HG03432 (cell line): Measurements from ENCODE around the gene KBTBD13.

Source experiments
- ATAC-seq: cut with Tn5 transposase; IDR thresholded peaks from one replicate; pipeline ENCODE4 v1.9.1; 2021; ENCODE audit warnings: mild to moderate bottlenecking, moderate library complexity; ENCODE audit not compliant: unreplicated experiment

The KBTBD13 gene

GRCh38 chr15:65051266-65051665, 25.3 kb upstream of the KBTBD13 start:
- no peak for ATAC-seq

GRCh38 chr15:65052956-65053355, 23.6 kb upstream of the KBTBD13 start:
- ATAC-seq: no peak

- no peak for ATAC-seq
Observed at GRCh38 chr15:65054333-65055200, 22.0 kb upstream of the KBTBD13 start.

GRCh38 chr15:65055201-65055870, 21.2 kb upstream of the KBTBD13 start:
- no peak for ATAC-seq

GRCh38 chr15:65056106-65056505, 20.4 kb upstream of the KBTBD13 start:
- ATAC-seq: no peak

GRCh38 chr15:65056868-65057548, 19.5 kb upstream of the KBTBD13 start:
- ATAC-seq: no peak

- ATAC-seq: no peak
Observed at GRCh38 chr15:65057549-65057940, 19.0 kb upstream of the KBTBD13 start.

- ATAC-seq: no peak
Observed at GRCh38 chr15:65058394-65059368, 17.9 kb upstream of the KBTBD13 start.

GRCh38 chr15:65059369-65059750, 17.2 kb upstream of the KBTBD13 start:
- no peak for ATAC-seq

- no peak for ATAC-seq
Observed at GRCh38 chr15:65059931-65060596, 16.5 kb upstream of the KBTBD13 start.

- ATAC-seq: no peak
Observed at GRCh38 chr15:65060641-65061397, 15.7 kb upstream of the KBTBD13 start.

GRCh38 chr15:65062061-65062460, 14.5 kb upstream of the KBTBD13 start:
- ATAC-seq: no peak

GRCh38 chr15:65062726-65063125, 13.8 kb upstream of the KBTBD13 start:
- no peak for ATAC-seq

- no peak for ATAC-seq
Observed at GRCh38 chr15:65066001-65066634, 10.4 kb upstream of the KBTBD13 start.

GRCh38 chr15:65066635-65067316, 9.8 kb upstream of the KBTBD13 start:
- ATAC-seq: no peak

- no peak for ATAC-seq
Observed at GRCh38 chr15:65067317-65067644, 9.3 kb upstream of the KBTBD13 start.

- ATAC-seq: no peak
Observed at GRCh38 chr15:65067645-65068402, 8.7 kb upstream of the KBTBD13 start, which contains the start of gene RASL12. Gene RASL12 (minus strand): TSS chr15:65067991. CDS start chr15:65067835, 156 bp downstream.

GRCh38 chr15:65068403-65068788, 8.2 kb upstream of the KBTBD13 start:
- ATAC-seq: no peak
